GM12891 (cell line): Measurements from ENCODE around the gene C3orf85.

Source experiments
- PAX5 ChIP-seq: IDR thresholded peaks from 2 replicates; pipeline ENCODE4 v1.6.1; 2011; ENCODE audit warnings: low read length, moderate library complexity, mild to moderate bottlenecking; ENCODE audit not compliant: insufficient read depth, severe bottlenecking
- POLR2A ChIP-seq: IDR thresholded peaks from 2 replicates; pipeline ENCODE4 v1.6.1; 2011; ENCODE audit warnings: low read depth, low read length, control low read depth
- POLR2AphosphoS5 ChIP-seq: IDR thresholded peaks from 2 replicates; pipeline ENCODE4 v1.6.1; 2011; ENCODE audit warnings: low read depth, low read length, control low read depth
- POU2F2 ChIP-seq: IDR thresholded peaks from 2 replicates; pipeline ENCODE4 v1.6.1; 2011; ENCODE audit warnings: low read depth, mild to moderate bottlenecking, control low read depth, low read length, moderate library complexity
- SPI1 ChIP-seq: IDR thresholded peaks from 2 replicates; pipeline ENCODE4 v1.6.1; 2011; ENCODE audit warnings: low read depth, low read length, control low read depth
- TAF1 ChIP-seq: IDR thresholded peaks from 2 replicates; pipeline ENCODE4 v1.6.1; 2011; ENCODE audit warnings: low read depth, low read length, control low read depth

- TF ChIP-seq POLR2A (no peak), POLR2AphosphoS5 (no peak), SPI1 (no peak), TAF1 (no peak), PAX5 (no peak), POU2F2 (no peak)
Measured at GRCh38 chr3:109131276-109131675, 5.2 kb upstream of the C3orf85 start.
